Measurements from ENCODE around the gene VWA2. TPM values are rescaled to one million over a fixed set of nuclear protein-coding genes. Genes with fewer than 3 reads are reported as not detected.

VWA2 gene
- polyA plus RNA-seq, 1 donor (not counting 4 experiments of a cell fraction or from before 2014, with no cell fraction given), result 0.41 TPM

DNA sequence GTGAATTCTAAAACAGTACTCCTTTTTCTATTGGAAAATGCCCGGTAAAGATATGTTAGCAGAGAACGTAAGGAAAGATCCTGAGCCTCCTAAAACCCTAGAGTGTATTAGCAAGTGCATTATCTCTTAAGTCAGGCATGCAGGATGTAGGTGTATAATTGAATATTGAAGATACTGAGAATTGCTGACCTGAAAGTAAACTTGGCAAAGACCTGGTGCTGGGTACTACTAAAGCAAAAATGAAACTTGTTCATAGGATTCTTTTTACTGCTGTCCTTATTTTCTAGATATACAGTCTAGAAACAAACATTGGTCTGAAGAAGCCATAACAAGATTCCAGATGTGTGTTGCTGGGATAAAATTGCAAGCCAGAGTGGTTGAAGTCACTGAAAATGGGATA, 18.8 kb upstream of the VWA2 start:
- DNase-seq (ENCODE audit: low read depth, low spot score), result no peak
- no peaks in the 10 kb centered on the region for H3K79me2 ChIP-seq (ENCODE audit: control insufficient read depth, insufficient read depth, low read length)
- peak; percentile 61 for FAIRE-seq

DNA sequence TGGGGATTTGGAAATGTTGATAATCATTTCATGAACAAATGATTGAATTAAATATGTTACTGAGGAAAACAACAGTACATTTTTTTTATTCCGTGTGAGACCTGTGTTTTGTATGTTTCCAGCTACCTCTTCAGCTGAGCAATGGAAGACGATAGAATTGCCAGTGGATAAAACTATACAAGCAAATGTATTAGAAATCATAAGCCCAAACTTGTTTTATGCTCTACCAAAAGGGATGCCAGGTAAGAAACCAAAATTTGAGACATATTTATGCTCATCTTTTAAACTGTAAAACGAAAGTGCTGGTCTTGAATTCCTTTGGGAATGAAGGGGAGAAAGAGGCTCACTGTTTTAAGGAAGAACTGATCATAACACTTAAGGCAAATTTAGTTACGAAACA, 17.8 kb upstream of the VWA2 start:
- TF ChIP-seq, protein P1, sequence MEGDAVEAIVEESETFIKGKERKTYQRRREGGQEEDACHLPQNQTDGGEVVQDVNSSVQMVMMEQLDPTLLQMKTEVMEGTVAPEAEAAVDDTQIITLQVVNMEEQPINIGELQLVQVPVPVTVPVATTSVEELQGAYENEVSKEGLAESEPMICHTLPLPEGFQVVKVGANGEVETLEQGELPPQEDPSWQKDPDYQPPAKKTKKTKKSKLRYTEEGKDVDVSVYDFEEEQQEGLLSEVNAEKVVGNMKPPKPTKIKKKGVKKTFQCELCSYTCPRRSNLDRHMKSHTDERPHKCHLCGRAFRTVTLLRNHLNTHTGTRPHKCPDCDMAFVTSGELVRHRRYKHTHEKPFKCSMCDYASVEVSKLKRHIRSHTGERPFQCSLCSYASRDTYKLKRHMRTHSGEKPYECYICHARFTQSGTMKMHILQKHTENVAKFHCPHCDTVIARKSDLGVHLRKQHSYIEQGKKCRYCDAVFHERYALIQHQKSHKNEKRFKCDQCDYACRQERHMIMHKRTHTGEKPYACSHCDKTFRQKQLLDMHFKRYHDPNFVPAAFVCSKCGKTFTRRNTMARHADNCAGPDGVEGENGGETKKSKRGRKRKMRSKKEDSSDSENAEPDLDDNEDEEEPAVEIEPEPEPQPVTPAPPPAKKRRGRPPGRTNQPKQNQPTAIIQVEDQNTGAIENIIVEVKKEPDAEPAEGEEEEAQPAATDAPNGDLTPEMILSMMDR (optimal IDR thresholded peaks at IDR 0.05 in 1 of 3, IDR thresholded peaks at IDR 0.05 in 1 of 3, conservative IDR thresholded peaks at IDR 0.05 in 1 of 3; ENCODE audit: extremely low read depth in 1 of 3, insufficient read depth in 2 of 3, low read length in 3 of 3), result no peak
- TF ChIP-seq EZH2 (IDR thresholded peaks at IDR 0.05; ENCODE audit: low read length), result no peak
- H3K27ac ChIP-seq (ENCODE audit: control insufficient read depth, insufficient read depth, low read length), result no peak overlapping the region
- H3K36me3 ChIP-seq (ENCODE audit: control insufficient read depth in 2 of 2, extremely low read depth in 1 of 2, insufficient read depth in 2 of 2, low read length in 2 of 2), result no peaks in the 10 kb centered on the region
- no peaks in the 10 kb centered on the region for H4K20me1 ChIP-seq (ENCODE audit: control insufficient read depth, extremely low read depth, insufficient read depth, low read length)
- no peak overlapping the region for H3K4me2 ChIP-seq (ENCODE audit: control insufficient read depth, extremely low read depth, insufficient read depth, low read depth, low read length)
- H3K79me2 ChIP-seq (ENCODE audit: control insufficient read depth, insufficient read depth, low read length), result no peaks in the 10 kb centered on the region
- no peak for DNase-seq (ENCODE audit: low read depth, low spot score)
- H3K27me3 ChIP-seq (ENCODE audit: control insufficient read depth, extremely low read depth, insufficient read depth, low read length), result peaks cover 8% of the 10 kb centered on the region
- no peak overlapping the region for H3K4me3 ChIP-seq (ENCODE audit: control insufficient read depth in 2 of 3, extremely low read depth in 1 of 3, insufficient read depth in 2 of 3, low read depth in 1 of 3, low read length in 3 of 3)
- H3K9ac ChIP-seq (ENCODE audit: control insufficient read depth, extremely low read depth, insufficient read depth, low read length), result no peak overlapping the region
- H2AFZ ChIP-seq (ENCODE audit: control insufficient read depth, low read length), result no peak overlapping the region
- no peaks in the 10 kb centered on the region for H3K9me1 ChIP-seq (ENCODE audit: control insufficient read depth, extremely low read depth, insufficient read depth, low read length)
- dilution Hi-C loops (cut with MboI; ENCODE audit: extremely low pct_ligation_motif_present, low sequenced_read_pairs), result no loop called here
- no peaks in the 10 kb centered on the region for H3K4me1 ChIP-seq (ENCODE audit: control insufficient read depth, extremely low read depth, insufficient read depth, low read length)
- no peaks in the 10 kb centered on the region for H3K9me3 ChIP-seq (ENCODE audit: control insufficient read depth, low read depth, low read length)
- no peak for FAIRE-seq

More for the DNA sequence above, 18.8 kb upstream of the VWA2 start:
- no peak for TF ChIP-seq EZH2 (IDR thresholded peaks at IDR 0.05; ENCODE audit: low read length)
- TF ChIP-seq, protein P1 (optimal IDR thresholded peaks at IDR 0.05 in 1 of 3, IDR thresholded peaks at IDR 0.05 in 1 of 3, conservative IDR thresholded peaks at IDR 0.05 in 1 of 3; ENCODE audit: extremely low read depth in 1 of 3, insufficient read depth in 2 of 3, low read length in 3 of 3), result no peak
- Histone ChIP-seq H3K27ac (ENCODE audit: control insufficient read depth, insufficient read depth, low read length) (no peak overlapping the region), H3K27me3 (ENCODE audit: control insufficient read depth, extremely low read depth, insufficient read depth, low read length) (peaks cover 8% of the 10 kb centered on the region), H3K36me3 (ENCODE audit: control insufficient read depth in 2 of 2, extremely low read depth in 1 of 2, insufficient read depth in 2 of 2, low read length in 2 of 2) (no peaks in the 10 kb centered on the region), H3K9ac (ENCODE audit: control insufficient read depth, extremely low read depth, insufficient read depth, low read length) (no peak overlapping the region), H3K4me2 (ENCODE audit: control insufficient read depth, extremely low read depth, insufficient read depth, low read depth, low read length) (no peak overlapping the region), H3K4me3 (ENCODE audit: control insufficient read depth in 2 of 3, extremely low read depth in 1 of 3, insufficient read depth in 2 of 3, low read depth in 1 of 3, low read length in 3 of 3) (no peak overlapping the region), H2AFZ (ENCODE audit: control insufficient read depth, low read length) (no peak overlapping the region), H3K9me3 (ENCODE audit: control insufficient read depth, low read depth, low read length) (no peaks in the 10 kb centered on the region), H3K9me1 (ENCODE audit: control insufficient read depth, extremely low read depth, insufficient read depth, low read length) (no peaks in the 10 kb centered on the region), H4K20me1 (ENCODE audit: control insufficient read depth, extremely low read depth, insufficient read depth, low read length) (no peaks in the 10 kb centered on the region), H3K4me1 (ENCODE audit: control insufficient read depth, extremely low read depth, insufficient read depth, low read length) (no peaks in the 10 kb centered on the region)
- dilution Hi-C loops (cut with MboI; ENCODE audit: extremely low pct_ligation_motif_present, low sequenced_read_pairs), result no loop called here

All from keratinocyte (primary cell).